HG03045 (cell line): ENCODE data around the gene DEFB108B.
A peak's percentile ranks its signal among the peaks of the same experiment; 100 is the strongest.
"Not testable (repeated sequence)": the region's sequence is repeated elsewhere in the genome, so short reads cannot be mapped to it uniquely, and the experiment has no call there.

ENCODE experiments used
- ATAC-seq: cut with Tn5 transposase; IDR thresholded peaks from one replicate; pipeline ENCODE4 v1.9.1; 2021; ENCODE audit warnings: mild to moderate bottlenecking, moderate library complexity; ENCODE audit not compliant: unreplicated experiment

Gene DEFB108B, protein sequence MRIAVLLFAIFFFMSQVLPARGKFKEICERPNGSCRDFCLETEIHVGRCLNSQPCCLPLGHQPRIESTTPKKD

DNA sequence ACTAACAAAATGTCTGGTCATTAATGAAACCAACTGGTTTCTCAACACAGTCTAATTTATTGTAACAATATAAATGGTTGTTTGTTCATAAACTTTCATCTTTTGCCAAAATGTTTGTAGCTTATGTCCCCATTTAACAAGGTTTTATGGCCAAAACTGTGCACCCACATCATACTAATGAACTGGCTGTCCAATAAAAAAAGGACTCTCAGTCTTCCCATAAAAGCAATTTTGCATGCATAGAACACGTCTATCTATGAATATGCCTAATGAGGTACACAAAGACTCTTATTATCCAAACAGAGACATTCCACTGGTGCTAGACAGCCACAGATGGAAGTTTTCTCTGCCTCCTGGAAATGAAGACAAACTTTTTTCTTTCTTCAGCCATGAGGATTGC, at the start of gene DEFB108B:
DEFB108B (plus strand) TSS at position 390 of the 400 bp plus-strand sequence; CDS start at position 390, 0 bp downstream.
- ATAC-seq: not testable (repeated sequence)

DNA sequence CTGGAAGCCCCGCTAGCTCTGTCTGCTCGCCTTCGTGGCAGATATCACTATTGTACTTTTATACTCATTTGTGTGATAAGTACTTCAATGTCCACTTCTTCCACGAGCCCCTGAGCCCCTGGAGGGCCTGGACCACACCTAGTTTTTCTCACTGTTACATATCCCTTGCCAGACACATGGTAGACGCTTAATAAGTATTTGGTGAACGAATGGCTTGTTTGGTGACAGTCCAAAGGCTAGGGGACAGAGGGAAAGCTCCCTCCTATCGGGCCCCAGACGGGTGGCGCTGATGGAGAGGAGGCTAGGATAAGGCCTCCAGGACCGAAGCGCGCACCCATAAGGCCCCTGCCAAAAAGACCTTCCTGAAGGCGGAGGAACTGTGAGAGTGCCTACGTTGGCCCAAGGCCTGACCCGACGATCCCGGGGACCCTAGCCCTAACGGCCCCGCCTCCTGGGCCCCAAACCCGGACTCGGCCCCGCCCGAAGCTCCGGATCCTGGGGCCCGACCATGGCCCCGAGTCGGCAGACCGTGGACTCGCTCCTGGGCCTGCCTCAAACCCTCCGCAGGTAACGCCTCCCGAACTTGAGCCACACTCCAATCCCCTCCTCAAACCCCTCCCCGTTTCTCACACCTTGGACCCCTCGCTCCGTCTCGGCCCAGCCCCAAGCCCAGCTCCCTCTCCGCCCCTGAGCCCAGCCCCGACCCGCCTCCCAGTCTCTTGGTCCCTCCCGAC, 46.7 kb upstream of the DEFB108B start:
- peak; percentile 23 for ATAC-seq

DNA sequence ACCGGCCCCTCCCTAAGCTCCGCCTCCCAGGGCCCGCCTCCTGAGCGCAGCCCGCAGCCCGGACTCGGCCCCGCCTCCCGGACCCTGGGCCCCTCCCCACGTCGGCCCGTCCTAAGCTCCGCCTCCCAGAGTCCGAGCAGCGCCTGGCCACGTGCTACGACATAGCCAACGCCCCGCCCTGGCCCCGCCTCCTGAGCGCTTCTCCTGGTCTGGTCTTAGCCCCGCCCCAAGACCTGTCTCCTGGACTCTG, 46.2 kb upstream of the DEFB108B start:
- peak; percentile 96 for ATAC-seq

DNA sequence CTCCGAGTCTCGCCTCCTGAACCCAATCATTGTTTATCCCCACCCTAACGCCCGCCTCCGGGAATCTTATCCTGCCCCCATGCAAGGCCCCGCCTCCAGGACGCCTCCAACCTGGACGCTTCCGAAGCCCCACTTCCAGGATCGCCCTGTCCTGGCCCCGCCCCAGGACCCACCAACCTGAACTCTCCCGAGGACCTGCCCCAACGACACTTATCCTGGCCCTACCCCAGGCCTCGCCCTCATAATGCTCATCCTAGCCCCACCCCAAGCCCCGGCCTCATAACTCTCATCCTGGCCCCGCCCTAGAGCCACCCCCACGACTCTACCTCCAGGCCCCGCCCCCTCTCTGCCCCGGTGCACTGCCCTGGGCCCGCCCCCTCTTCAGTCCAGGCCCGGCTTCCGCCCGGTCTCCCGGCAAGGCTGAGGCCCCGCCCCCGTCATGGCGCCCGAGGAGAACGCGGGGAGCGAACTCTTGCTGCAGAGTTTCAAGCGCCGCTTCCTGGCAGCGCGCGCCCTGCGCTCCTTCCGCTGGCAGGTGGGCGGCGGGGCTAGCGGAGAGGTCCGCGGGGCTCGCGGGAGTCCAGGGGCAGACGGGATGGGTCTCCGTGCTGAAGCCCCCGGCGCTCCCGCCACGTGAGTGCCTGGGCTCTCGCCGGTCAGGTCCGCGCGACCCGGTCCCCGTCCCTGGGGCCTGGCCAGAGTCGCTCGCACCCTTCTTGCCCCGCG, 45.7 kb upstream of the DEFB108B start:
- peak; percentile 90 for ATAC-seq

DNA sequence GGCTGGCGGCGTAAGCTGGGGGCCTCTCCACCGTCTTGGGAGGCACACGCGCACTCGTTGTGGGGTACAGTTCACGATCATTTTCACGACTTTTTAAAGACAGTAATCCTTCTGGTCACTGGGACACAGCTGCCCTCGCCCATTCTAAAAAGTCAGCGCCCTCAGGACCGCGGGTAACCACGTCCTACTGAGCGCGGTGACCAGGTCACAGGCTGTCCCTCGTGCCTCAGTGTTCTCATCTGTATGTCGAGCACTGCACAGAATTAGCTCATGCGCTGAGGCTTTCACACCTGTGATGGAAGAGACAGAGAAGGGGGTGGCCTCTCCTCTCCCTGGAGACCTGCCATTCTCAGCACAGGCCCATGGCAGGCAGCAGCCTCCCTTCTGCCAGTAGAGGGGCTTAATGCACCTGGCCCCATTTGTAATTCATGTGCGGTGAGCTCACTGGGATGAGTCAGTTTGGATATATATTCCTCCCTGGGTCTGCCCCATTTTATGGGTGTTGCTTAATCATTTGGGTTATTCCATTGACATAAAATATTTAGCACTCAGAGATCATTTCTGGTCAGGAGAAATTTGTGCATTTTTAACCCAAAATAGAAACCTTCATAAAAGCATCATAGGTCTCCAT, 45.1 kb upstream of the DEFB108B start:
- ATAC-seq: not testable (repeated sequence)

DNA sequence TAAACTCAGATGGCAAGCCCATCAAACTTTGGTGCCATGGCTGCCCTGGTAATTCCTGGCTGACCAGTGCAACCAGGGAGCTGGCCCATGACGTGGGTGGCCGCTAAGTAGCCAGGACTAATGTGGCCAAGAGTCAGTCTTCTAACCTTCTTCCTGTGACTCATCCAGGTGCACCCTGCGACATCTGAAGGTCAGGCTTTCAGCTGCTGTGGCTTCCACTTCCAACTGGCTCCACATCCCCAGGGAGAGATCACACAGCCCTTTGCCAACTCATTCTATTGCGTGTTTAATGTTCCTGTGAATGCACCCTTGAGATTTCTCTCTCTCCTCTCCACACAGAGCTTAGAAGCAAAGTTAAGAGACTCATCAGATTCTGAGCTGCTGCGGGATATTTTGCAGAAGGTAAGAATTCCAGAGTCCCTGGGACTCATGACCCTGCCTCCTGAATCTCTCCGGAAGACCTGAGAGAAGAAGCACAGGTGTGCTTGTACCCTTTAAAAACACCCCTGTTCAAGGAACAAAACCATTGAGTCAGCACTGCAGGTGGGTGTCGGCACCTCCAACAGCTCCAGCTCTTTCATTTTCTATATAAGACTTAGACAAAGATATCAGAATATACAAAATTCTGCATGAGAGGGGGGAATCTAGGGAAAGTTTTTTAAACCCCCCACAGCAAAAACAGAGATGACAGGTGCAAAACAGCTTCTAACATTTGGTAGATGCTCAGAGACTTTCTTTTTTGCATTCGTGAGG, 43.4 kb upstream of the DEFB108B start:
- not testable (repeated sequence) for ATAC-seq

DNA sequence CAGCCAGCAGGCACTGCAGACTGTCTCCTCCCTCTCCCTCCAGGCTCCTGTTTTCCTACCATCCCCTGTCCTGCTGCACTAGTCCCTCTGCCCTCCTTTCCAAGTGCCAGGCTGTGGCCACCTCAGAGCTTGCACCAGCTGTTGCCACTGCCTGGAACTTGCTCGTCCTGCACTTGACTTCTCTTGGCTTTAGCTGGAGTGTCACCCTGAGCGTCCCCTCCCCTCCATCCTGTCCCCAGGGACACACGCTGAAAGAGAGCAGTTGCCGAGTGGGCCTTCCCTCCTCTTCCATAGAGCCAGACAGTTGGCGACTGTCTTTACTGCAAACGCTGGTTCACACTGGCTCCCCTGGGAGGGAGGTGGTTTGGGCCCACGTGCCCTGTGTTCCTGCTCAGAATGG, 41.9 kb upstream of the DEFB108B start:
- not testable (repeated sequence) for ATAC-seq

DNA sequence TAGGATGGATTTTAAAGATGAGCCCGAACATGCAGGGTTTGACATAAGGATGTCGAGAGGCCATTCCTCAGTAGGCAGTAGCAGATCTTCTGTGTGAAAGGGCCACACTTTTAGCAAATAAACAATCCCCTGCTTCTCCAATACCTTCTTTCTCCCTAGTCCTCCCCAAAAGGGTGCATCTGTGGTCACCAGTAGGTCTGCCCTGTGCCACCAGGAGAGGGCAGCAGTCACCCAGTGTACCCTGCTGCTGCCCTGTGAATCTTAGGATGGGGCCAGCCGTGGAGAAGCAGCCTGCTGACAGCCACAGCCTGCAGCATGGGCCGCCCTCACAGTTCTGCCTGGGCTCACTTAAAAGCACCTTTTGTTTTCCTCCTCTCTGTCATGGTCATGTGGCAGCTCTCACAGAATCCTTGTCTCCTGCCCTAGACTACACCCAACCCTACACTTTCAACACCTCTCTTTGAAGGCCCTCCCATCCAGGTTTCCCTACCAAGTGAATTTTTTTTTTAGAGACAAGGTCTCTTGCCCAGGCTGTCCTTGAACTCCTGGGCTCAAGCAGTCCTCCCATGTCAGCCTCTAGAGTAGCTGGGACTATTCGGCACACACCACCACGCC, 40.3 kb upstream of the DEFB108B start:
- ATAC-seq: not testable (repeated sequence)

DNA sequence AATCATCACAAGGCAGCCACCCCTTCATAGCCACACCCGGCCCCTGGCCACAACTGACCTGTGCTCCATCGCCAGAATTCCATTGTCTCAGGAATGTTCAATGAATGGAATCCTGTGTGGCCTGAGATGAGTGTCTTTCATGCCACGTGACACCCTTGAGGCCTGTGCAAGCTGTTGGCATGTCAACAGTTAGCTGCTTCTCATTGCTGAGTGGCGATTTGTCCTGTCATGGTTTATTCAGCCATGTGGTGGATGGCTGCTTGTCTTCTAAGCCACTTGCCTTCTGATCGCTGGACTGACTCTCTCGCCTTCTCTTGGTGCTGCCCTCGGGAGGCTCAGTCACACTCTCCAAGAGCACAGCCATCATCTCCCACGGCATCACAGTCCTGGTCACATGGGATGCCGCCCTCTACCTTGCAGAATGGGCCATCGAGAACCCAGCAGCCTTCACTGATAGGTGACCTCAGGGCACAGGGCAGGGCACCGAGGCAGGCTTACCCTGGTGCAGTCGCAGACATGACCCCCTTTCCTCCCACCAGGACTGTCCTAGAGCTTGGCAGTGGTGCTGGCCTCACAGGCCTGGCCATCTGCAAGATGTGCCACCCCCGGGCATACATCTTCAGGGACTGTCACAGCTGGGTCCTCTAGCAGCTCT, 38.5 kb upstream of the DEFB108B start:
- not testable (repeated sequence) for ATAC-seq

DNA sequence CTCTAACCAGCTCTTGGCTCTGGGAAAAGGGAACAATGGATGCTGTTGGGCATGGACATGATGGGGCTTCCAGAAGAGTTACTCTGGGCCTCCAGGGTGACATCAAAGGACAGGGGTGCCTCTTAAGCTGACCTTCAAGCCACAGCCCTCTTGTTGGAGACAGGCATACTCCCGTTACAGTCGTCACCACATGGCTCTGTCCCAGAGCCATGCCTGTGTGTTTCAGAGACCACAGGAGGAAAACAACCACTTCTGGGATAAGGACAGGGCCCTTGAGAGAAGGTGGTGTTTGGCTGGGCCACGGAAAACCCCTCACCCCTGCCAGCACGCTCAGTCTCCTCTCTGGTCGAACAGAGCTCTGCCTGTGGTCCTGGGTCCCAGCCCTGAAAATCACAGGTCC, 37.8 kb upstream of the DEFB108B start:
- not testable (repeated sequence) for ATAC-seq

DNA sequence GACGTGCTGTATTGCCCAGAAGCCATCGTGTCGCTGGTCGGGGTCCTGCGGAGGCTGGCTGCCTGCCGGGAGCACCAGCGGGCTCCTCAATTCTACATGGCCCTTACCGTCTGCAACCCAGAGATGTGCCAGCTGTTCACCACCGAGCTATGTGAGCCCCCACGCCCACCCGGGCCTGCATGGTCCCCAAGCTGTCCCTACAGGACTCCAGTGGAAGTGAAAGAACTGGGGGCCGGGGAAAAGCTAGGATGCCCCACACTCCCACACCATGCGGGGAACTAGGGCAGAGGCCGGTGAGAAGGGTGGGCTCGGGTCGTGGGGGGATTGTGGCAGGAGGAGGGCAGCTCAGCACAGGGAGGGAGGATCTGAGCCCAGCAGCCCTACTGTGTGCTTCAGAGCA, 37.0 kb upstream of the DEFB108B start:
- not testable (repeated sequence) for ATAC-seq

DNA sequence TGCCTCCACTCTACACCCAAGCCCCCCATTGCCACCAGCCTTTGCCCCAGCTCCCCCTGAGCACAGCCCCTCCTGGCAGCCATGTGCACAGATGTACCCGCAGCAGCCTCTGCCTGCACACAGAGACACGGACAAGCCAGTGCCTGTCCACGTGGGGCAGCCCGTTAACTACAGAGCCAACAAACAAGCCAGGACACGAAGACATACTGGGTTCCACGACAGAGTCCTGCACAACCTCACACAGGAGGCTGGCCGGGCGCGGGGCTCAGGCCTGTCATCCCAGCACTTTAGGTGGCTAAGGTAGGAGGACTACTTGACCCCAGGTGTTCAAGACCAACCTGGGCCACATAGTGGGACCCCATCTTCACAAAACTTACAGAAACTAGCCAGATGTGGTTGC, 36.2 kb upstream of the DEFB108B start:
- not testable (repeated sequence) for ATAC-seq

DNA sequence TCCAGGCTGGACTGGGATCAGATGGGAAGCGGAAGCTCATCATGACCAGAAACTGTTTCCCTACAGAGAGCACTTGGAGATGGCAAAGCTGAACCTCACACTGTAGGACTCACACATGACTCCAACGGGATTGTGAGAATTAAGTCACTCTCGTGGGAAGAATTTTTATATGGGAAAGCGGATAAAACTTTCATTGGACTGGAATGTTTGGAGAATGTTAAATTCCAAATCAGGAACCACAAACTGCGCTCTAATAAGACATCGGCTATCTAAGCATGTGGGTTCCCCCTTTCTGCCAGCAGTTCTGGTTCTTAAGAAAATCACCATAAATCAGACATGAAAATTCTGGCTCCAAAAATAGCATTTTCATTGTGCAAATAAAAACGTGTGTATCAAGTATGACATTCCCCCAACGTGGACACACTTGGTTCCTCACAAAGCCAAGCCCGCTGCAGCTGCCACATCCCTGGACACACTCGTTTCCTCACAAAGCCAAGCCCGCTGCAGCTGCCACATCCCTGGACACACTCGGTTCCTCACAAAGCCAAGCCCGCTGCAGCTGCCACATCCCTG, 33.4 kb upstream of the DEFB108B start:
- ATAC-seq: not testable (repeated sequence)

DNA sequence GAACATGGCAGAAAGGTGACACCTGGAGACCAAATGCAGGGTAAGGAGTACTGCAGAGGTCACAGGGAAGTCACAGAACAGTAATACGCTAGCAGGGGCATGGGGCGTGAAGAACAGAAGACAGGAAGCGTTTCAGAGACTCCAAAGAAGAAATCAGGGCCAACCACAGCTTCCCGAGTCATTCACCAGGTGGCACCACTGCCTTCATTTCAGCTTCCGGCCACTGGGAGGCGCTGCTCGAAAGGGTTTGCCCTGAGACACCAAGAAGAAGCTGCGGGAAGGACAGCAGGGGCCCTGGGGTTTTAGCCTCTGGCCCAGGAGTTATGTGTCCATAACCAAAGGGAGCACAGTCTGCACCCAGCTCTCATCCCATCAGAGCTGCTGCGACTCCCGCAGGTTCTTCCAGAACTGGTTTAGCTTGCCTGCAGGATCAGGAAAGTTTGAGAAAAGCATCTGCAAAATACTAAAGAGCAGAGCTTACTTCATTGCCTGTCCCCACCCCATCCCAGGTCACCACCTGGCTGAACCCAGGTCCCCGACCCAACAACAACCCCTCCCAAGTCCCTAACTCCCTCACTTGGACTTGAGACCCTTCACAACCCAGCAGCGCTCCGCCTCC, 32.6 kb upstream of the DEFB108B start:
- ATAC-seq: not testable (repeated sequence)

DNA sequence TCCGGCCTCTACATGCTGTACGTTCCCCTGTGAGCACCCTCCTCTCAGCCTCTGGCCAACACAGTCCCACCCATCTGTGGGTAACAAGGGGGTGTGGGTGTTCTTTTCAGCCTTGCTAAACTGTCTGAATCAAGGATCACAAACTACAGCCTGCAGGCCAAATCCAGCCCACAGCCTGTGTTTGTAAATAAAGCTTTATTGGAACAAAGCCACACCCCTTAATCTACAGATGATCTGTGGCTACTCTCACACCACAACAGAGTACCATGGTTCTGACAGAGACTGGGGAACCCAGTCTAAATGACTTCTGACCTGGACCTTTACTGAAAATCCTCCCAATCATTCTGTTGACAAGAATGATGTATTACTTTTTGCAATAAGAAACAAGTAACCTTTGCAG, 32.0 kb upstream of the DEFB108B start:
- ATAC-seq: not testable (repeated sequence)

DNA sequence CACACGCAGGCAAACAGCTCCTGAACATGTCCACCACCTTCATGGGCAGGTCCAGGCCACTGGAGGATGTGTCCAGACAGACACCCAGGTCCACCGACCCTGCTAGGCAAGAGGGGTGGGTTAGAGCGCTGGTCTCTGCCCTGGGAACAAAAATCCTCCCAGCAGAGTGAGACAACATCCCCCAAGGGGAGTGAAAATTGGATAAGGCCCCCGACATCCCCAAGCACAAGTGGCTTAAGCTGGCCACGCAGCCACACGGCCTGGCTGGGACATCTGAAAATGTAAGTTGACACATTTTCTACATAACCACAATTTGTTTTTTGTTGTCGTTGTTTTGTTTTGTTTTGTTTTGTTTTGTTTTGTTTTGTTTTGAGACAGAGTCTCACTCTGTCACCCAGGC, 30.1 kb upstream of the DEFB108B start:
- not testable (repeated sequence) for ATAC-seq

DNA sequence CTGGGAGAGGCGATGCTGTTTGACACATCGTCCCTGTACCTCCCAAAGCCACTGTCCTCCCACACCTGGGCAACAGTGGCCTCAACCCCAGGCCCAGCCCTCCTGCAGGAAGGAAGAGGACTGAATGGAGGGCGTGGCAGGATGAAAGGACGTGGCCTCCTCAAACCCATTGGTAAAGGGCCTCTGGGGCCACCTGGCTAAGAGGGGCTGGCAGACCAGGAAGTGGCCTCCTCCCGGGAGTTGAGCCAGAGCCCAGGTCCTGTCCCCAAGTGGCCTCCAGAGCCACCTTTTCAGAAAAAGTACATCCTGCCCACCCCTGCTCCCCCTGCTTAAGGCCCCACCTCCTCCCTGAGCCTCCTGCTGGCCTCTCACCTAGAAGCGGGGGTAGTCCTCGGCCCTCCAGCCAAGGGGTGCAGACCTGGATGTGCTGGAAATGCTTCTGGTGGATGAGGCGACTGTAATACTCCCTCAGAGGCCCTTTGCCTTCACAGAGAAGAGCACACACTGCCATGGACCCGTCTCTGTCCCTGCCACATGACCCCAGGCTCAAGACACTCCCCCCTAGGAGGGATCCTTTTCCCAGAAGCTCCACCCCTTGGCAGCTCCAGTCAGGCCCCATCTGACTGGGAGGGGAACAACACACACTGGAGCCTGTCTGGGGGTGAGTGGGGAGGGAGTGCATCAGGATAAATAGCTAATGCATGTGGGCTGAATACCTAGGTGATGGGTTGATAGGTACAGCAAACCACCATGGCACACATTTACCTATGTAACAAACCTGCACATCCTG, 28.6 kb upstream of the DEFB108B start:
- not testable (repeated sequence) for ATAC-seq

DNA sequence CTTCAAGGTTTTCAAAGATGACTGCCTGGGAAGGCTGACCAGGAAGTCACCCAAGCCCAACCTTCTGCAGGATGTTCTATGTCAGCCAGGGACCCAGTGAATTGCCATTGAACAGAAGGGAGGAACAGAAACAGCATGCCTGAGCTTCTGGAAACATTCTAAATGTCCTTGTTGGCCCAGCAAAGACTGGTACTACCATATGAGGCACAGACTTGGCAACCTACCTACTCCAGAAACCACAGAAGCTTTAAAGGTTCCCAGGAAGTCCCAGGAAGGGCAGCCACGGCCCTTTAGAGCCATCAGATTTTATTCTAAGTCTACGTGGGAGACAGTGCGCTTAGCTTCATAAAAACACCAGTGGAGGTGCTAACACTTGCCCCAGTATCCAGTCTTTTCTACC, 20.5 kb upstream of the DEFB108B start:
- ATAC-seq: not testable (repeated sequence)
